HG03342 (cell line): ENCODE measurements around the gene CROCC2.

Experiments
- ATAC-seq: cut with Tn5 transposase; IDR thresholded peaks from one replicate; pipeline ENCODE4 v1.9.1; 2021; ENCODE audit warnings: mild to moderate bottlenecking, moderate library complexity; ENCODE audit not compliant: unreplicated experiment

The CROCC2 gene

GRCh38 chr2:241008711-241009121 is 102.6 kb downstream of the CROCC2 start:
- no peak for ATAC-seq

- ATAC-seq, result no peak
Observed at GRCh38 chr2:241009191-241009590, 103.1 kb downstream of the CROCC2 start.

GRCh38 chr2:241009601-241010530 is 103.7 kb downstream of the CROCC2 start:
- no peak for ATAC-seq

- ATAC-seq, result no peak
Observed at GRCh38 chr2:241010531-241011295, 104.6 kb downstream of the CROCC2 start.

- ATAC-seq, result no peak
Observed at GRCh38 chr2:241011296-241011600, 105.1 kb downstream of the CROCC2 start.

- no peak for ATAC-seq
Observed at GRCh38 chr2:241011751-241012510, 105.8 kb downstream of the CROCC2 start.

- ATAC-seq, result no peak
Observed at GRCh38 chr2:241014224-241014623, 108.1 kb downstream of the CROCC2 start.

GRCh38 chr2:241014764-241015163 is 108.6 kb downstream of the CROCC2 start:
- no peak for ATAC-seq

GRCh38 chr2:241015439-241015838 is 109.3 kb downstream of the CROCC2 start:
- no peak for ATAC-seq

GRCh38 chr2:241017228-241017940 is 111.2 kb downstream of the CROCC2 start:
- no peak for ATAC-seq

- no peak for ATAC-seq
Observed at GRCh38 chr2:241018051-241018891, 112.1 kb downstream of the CROCC2 start.

GRCh38 chr2:241019441-241020139 is 113.5 kb downstream of the CROCC2 start:
- no peak for ATAC-seq

- no peak for ATAC-seq
Observed at GRCh38 chr2:241020201-241020600, 114.1 kb downstream of the CROCC2 start.

- ATAC-seq, result no peak
Observed at GRCh38 chr2:241020629-241021190, 114.6 kb downstream of the CROCC2 start.

- no peak for ATAC-seq
Observed at GRCh38 chr2:241025639-241026038, 119.5 kb downstream of the CROCC2 start.

- no peak for ATAC-seq
Observed at GRCh38 chr2:241029599-241030332, 123.6 kb downstream of the CROCC2 start.

- ATAC-seq, result no peak
Observed at GRCh38 chr2:241030333-241030680, 124.2 kb downstream of the CROCC2 start.

- no peak for ATAC-seq
Observed at GRCh38 chr2:241030883-241031282, 124.7 kb downstream of the CROCC2 start.
